Neural progenitor cell (in vitro differentiated cells): Measurements from ENCODE around the gene RASIP1.

Experiments used
- EZH2 ChIP-seq: fragments of 200-600 bp; sonication (generic); IDR thresholded peaks from 2 replicates; pipeline ENCODE4 v1.6.1; 2017; ENCODE audit warnings: antibody characterized with exemption, mild to moderate bottlenecking, moderate library complexity
- EZH2phosphoT487 ChIP-seq: fragments of 200-600 bp; sonication (generic); IDR thresholded peaks from 2 replicates; pipeline ENCODE4 v1.6.1; 2017; ENCODE audit warnings: antibody characterized with exemption
- TF ChIP-seq, protein P1 (sequence below): fragments of 200-600 bp; sonication (generic); IDR thresholded peaks from 2 replicates; pipeline ENCODE4 v1.5.1; 2017; ENCODE audit warnings: antibody characterized with exemption, mild to moderate bottlenecking

DNA sequence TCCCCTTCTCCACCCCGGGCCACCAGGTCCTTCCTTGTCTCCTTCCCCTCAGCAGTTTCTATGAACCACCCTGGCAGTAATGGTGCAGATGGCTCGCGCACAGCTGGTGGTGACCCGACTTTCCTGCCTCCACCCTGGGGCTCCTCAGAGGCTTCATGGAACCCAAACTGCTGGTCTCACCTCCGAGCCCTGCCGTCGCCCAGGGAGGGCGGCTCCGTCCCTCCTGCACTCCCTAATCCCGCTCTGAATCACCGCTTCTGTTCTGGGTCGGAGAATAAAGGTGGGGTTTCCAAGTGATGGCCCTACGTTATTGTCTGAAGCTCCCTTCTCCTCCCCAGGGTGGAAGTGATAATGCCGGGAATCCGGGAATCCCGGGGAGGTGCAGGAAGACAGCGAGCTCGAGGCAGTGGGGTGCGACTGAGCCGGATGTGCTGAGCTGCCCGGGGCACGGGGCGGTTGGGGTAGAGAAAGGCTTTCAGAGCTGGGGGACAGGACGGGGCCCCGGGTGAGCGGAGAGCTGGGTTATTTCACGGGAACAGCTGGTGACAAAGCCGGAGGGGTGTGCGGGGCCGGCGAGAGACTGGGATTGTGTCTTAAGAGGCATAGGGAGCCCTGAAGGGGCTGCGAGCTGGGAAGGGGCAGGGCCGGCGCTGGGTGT, 43.9 kb downstream of the RASIP1 start:
- TF ChIP-seq, protein P1, sequence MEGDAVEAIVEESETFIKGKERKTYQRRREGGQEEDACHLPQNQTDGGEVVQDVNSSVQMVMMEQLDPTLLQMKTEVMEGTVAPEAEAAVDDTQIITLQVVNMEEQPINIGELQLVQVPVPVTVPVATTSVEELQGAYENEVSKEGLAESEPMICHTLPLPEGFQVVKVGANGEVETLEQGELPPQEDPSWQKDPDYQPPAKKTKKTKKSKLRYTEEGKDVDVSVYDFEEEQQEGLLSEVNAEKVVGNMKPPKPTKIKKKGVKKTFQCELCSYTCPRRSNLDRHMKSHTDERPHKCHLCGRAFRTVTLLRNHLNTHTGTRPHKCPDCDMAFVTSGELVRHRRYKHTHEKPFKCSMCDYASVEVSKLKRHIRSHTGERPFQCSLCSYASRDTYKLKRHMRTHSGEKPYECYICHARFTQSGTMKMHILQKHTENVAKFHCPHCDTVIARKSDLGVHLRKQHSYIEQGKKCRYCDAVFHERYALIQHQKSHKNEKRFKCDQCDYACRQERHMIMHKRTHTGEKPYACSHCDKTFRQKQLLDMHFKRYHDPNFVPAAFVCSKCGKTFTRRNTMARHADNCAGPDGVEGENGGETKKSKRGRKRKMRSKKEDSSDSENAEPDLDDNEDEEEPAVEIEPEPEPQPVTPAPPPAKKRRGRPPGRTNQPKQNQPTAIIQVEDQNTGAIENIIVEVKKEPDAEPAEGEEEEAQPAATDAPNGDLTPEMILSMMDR, result no peak
- no peak for TF ChIP-seq EZH2
- TF ChIP-seq EZH2phosphoT487, result no peak
